GM19099 (cell line): ENCODE results near the gene COL4A5.

Experiments
- POLR2A ChIP-seq: IDR thresholded peaks from 3 replicates; pipeline ENCODE4 v1.6.1; 2011; ENCODE audit warnings: low read depth; ENCODE audit not compliant: insufficient read length; ENCODE audit errors: extremely low read depth

The COL4A5 gene

DNA sequence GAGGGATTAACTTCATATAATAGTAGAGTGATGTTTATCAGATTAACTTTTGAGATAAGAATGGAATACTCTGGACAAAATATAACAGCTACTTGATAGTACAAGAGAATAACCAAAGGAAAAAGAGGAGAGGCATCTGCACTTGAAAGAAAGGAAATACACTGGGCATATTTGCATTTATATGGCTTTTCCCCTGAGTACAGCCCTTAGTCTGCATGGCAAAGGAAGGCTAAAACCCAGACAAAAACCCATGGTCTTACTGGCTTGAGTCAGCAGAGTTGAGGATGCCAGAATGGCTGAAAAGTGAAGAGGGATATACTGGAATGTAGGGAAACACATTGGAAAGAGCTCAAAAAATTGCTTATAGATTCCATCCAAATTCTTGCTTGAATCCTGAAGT is 101.6 kb downstream of the COL4A5 start:
- TF ChIP-seq POLR2A: no peak

DNA sequence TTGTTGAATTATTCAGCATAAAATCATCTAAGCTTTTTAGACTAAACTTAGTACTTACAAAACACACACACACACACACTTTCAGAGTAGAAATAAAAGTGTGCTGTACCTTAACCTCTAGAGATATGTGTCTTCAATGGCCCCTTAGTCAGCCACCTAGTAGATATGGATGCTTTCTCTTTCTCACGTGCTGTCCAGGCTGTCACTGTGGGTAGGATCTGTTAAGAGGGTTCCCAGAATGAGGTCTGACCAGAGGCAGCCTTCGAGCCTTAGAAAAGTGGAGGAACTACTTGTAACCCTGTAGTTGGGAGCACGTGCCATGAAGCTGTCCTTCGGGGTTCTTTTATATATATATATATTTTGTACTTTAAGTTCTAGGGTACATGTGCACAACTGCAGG is 117.9 kb downstream of the COL4A5 start:
- no peak for TF ChIP-seq POLR2A

DNA sequence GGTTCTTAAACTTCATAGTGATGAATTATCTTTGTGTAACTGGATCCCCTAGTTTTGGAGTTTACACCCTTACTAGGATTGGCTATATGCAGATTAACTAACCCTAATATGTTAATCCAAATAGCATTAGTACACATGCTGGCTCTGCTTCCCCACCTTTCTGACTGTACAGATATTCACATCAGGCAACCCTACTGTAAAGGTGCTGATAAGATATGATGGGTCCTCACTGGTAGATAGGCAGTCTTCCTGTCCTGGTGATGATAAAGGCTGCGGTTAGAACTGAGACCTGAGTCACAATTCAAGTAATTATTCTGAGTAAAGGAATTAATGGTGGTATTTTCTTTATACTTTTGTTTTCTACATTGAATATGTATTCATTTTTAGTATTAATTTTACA is 118.6 kb downstream of the COL4A5 start:
- TF ChIP-seq POLR2A: no peak

DNA sequence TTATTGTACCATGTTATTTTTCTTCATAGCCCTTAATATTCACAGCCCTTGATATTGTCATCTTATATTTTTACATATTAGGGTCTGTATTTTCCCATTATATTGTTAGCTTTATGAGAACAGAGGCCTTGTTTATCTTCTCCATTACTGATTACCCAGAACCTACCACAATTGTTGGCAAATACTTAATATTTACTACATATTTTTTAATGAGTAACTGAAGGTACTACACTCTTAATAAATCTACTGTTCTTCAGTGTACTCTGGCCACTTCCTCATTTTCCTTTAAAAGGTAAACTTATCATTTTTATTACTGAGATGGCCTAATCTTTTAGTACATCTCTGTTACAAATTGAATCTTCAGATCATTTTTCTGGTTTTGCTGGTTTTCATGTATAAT is 133.5 kb downstream of the COL4A5 start:
- no peak for TF ChIP-seq POLR2A

DNA sequence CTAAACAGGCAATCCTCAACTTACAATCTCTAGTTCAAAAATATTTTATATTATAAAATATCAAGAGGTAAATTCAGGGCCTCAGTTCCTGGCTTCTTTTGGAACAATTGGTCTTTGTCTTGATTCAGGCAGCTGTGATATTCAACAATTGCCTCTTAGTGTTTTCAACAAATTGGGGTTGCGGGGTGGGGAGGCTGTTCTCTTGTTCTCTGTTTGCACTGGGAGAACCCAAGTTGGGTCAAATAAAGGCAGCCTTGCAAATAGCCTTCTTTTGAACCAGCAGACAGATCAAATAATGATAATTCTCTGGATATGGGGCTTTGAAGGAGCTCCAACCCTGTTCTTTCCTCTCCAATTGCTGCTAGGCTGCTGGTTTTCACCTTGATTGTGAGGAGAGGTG is 142.5 kb downstream of the COL4A5 start:
- TF ChIP-seq POLR2A: no peak

DNA sequence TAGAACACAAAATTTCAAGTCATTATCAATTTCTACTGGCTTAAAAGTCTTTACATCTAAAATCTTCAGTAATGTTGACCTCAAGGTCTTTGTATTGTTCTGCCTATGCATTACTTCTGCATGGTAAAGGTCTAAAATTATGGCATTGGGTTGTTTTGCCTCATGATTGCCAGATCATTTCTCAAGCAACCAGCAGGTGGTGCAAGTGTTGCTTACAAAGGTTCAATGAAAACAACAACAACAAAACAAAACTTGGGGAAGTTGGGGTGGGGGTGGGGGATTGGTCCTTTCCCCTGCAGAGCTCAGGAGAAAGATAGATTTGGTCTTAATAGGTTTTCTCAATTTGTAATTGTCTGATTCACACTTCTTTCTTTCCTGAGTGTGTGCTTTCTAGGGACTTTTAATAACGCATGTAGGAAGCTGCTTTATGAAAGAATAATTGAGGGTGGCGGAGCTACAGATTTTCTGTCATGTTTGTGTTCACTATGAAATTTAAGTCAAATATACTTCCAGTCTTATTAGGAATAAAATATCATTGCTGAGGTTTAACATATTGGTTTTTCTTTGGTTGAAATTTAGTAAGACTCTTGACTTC is 145.1 kb downstream of the COL4A5 start:
- TF ChIP-seq POLR2A: no peak

DNA sequence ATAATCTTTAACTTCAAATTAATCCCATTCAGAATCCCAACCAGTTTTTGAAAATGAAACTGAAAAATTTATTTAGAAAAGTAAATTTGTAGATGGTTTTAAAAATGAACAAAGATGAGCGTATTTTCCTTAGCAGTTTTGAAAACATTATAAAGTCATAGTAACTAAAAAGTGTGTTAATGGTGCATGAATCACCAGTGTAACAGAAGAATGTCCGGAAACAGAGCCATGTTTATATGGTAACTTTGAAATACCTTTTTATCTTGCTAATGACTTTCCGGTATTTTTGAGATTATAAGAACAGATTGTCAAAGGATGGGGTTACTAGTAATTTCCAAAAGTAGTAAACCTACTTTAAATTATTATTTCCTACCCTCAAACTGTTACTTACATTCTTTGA is 150.9 kb downstream of the COL4A5 start:
- no peak for TF ChIP-seq POLR2A

DNA sequence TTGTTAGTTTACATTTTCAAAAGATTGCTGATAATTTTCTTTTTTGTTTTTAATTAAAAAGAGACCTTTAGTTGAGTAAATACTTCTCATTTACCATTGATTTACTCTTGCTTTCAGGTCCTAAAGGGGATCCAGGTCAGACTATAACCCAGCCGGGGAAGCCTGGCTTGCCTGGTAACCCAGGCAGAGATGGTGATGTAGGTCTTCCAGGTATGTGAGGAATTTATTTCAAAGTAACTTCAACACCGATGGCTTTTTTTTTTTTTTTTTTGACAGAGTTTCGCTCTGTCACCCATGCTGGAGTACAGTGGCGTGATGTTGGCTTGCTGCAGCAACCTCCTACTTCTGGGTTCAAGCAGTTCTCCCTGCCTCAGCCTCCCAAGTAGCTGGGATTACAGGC is 161.6 kb downstream of the COL4A5 start:
- TF ChIP-seq POLR2A: no peak

DNA sequence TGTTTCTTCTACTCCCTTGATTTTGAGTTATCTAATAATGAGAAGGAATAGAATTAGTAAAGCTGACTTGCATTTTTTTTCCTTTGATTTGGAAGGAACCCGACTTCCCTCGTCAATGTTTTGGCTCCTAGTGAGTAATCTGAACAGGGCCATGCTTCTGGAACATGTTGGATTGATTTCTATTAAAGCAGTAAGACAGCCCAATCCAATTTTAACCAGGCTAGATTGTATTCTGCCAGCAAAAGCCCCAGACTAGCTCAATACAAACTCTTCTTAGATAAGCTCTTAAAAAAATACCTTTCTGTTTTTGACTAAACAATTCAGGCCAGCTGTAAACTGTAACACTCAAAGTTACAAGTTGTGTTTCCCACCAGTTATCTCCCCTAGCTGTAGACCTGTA is 170.5 kb downstream of the COL4A5 start:
- no peak for TF ChIP-seq POLR2A

DNA sequence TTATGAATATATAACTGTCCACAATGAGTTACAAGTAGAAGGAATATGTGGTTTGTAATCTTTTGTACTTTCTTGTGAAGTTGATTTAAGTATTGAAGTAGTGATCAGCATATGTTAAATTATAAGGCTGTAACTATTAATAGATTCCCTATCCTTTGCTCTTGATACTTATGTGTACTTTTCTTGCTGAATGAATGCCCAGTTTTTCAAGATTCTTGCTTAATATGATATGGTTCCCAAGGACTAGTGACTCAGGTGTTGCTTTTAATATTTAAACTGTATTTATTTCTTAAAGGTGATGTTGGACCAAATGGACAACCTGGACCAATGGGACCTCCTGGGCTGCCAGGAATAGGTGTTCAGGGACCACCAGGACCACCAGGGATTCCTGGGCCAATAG is 175.0 kb downstream of the COL4A5 start:
- TF ChIP-seq POLR2A: no peak

DNA sequence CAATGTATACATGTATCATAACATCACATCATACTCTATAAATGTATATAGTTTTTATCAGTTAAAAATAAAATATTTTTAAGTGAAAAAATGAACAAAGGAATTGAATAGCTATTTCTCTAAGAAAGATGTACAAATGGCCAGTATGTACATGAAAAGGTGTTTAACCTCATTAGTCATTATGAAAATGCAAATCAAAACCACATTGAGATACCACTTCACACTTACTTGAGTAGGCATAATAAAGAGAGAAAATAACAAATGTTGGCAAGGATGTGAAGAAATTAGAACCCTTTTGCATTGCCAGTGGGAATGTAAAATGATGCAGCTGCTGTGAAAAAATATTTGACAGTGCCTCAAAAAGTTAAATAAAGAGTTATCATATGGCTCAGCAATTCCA is 201.2 kb downstream of the COL4A5 start:
- TF ChIP-seq POLR2A: no peak

DNA sequence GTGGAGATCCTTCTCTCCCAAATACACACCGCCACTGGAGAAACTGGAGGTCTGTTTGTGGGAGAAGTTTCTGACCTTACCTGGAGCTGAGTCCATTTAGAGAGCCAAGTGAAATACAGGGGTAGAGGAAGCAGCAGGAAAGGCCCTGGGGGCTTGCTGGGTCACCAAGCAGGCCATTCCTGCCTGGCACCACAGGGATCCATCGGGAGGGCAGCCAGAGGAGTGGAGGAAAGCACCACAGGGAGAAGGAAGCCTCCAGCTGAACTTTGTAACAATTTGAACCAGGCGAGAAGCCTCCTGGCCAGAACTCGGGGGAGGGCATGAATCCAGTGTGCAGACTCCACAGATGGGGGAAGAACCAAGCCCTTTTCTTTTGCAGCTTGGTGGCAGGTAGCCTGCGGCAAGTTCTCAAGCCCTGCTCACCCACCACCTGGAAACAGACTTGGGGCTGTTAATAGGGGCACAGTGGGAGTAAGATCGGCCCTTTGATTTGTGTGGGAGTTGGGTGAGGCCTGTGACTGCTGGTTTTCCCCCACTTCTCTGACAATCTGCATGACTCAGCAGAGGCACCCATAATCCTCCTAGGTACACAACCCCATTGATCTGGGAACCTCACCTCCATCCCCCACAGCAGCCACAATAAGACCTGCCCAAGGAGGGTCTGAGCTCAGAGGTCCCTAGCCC is 202.1 kb downstream of the COL4A5 start:
- no peak for TF ChIP-seq POLR2A

DNA sequence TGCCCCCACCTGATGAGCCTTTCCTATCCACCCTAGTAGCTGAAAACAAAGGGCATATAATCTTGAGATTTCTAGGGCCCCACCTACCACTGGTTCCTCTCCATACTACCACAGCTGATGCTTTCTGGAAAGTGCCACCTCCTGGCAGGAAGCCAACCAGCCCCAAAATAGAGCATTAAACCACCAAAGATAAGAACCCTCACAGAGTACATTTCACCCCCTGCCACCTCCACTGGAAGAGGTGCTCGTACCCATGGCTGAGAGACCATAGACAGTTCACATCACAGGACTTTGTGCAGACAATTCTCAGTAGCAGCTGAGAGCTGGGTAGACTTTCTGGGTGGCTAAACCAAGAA is 202.6 kb downstream of the COL4A5 start:
- no peak for TF ChIP-seq POLR2A

DNA sequence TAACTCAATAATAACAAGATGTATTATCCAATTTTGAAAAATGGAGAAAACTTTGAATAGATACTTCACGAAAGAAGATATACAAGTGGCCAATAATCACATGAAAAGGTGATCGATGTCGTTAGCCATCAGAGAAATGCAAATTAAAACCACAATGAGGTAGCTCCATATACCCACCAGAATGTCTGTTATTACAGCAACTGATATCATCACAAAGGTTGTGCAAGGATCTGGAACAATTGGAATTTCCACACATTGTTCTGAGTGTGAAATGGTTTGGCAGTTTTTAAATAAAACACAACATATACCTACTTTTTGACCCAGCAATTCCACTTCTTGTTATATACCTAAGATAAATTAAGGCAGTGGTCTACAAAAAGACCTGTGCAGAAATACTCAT is 225.1 kb downstream of the COL4A5 start:
- no peak for TF ChIP-seq POLR2A

DNA sequence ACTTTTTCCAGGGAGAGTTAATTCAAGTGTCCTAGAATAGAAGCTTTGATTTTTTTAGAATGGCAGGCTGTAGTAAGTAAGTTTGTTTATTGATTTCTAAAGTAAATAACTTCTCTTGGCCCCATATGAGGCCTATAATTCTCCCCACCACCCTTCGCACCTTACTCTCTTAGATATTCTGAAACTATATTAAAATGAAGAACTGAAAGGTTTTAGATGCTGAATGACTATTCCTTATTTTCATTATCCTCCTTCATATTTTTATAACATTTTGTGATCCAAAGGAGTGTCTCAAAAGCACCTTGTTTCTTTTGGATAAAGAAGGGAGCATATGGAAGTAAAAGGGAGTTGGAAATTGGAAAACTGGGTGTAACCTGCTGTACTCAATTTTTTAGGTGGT is 226.5 kb downstream of the COL4A5 start:
- no peak for TF ChIP-seq POLR2A

DNA sequence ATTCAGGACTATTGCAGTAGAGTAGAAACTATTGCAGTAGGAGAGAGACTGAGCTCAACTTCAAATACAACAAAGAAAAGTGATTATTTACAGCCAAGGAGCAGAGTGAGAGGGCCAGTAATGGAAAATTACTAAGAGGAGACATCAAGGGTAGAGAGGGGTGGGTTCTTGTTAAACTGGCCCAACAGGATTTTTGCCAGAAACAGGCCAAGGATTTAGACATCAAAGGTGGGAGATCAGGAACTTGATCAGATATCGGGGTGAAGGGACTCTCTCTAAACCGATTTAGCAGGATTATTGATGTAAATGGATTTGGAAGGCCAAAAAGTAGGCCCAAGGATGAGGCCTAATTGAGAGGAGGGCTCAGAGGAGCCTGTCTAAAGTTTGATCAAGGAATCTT is 231.9 kb downstream of the COL4A5 start:
- no peak for TF ChIP-seq POLR2A

DNA sequence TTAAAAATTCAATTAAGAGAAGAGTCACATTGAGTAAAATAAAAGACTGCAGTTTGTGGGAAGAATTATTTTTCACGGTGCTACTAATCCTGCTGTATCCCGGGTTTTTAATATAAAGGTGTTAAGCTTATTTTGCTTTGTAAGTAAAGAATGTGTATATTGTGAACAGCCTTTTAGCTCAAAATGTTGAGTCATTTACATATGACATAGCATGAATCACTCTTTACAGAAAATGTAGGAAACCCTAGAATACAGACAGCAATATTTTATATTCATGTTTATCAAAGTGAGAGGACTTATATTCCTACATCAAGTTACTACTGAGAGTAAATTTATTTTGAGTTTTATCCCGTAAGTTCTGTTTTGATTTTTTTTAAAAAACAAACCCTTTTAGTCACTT is 257.1 kb downstream of the COL4A5 start:
- TF ChIP-seq POLR2A: no peak

DNA sequence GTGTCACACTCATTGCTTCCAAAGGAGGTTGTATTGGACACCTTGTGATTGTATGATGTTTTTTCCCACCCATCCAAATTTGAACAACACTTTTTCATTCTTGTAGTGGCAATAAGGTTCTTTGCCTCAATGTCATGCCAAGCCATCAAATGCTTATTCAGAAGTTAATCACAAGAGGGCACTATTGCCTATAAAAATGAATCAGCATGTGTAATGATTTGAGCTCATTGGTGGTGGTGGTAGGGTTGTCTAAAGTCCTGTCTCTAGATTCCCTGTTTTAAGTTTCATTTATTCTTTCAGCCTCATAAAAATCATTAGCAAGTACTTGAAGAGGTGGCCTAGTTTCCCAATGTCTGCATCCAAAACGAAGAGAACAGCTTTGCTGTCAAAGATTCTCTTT is 259.7 kb downstream of the COL4A5 start:
- TF ChIP-seq POLR2A: no peak

DNA sequence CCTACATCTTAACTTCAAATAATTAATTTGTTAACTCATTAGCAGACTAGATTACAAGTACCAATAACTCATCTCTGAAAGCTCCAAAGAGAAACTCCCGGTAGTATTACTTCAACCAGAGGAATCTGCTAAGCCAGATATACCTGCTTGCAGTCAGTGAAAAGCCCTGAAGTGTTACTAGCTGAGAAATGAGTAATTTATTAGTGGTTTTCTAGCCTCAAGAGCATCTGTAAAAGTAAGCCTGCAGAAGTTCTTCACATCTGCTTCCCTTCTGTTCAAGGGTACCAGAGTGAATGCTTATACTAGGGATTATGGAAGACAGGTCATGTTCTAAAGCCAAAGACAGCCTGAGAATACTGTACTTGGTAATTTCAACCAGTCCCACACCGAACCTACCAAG is 262.0 kb downstream of the COL4A5 start:
- TF ChIP-seq POLR2A: no peak
